Retinal pigment epithelial cell (primary cell): ENCODE results near the gene TRIO.
A peak's percentile ranks its signal among the peaks of the same experiment; 100 is the strongest.

Source experiments
- DNase-seq: peaks from one replicate; pipeline ENCODE4 v3.0.0-alpha.2; 2010; ENCODE audit warnings: low read depth
- H3K4me3 ChIP-seq: 2 replicates; pipeline ENCODE4 v1.5.1; 2011; ENCODE audit warnings: mild to moderate bottlenecking, low read length, control low read depth, moderate library complexity
- TF ChIP-seq, protein P1 (sequence below): conservative IDR thresholded peaks from 2 replicates; pipeline ENCODE4 v1.5.1; 2011; ENCODE audit warnings: low read depth, low read length, control low read depth, inconsistent platforms

TRIO gene

GRCh38 chr5:14173377-14174229, 30.5 kb downstream of the TRIO start:
- no peak overlapping the region for H3K4me3 ChIP-seq
- DNase-seq: no peak
- TF ChIP-seq, protein P1, sequence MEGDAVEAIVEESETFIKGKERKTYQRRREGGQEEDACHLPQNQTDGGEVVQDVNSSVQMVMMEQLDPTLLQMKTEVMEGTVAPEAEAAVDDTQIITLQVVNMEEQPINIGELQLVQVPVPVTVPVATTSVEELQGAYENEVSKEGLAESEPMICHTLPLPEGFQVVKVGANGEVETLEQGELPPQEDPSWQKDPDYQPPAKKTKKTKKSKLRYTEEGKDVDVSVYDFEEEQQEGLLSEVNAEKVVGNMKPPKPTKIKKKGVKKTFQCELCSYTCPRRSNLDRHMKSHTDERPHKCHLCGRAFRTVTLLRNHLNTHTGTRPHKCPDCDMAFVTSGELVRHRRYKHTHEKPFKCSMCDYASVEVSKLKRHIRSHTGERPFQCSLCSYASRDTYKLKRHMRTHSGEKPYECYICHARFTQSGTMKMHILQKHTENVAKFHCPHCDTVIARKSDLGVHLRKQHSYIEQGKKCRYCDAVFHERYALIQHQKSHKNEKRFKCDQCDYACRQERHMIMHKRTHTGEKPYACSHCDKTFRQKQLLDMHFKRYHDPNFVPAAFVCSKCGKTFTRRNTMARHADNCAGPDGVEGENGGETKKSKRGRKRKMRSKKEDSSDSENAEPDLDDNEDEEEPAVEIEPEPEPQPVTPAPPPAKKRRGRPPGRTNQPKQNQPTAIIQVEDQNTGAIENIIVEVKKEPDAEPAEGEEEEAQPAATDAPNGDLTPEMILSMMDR: no peak

DNA sequence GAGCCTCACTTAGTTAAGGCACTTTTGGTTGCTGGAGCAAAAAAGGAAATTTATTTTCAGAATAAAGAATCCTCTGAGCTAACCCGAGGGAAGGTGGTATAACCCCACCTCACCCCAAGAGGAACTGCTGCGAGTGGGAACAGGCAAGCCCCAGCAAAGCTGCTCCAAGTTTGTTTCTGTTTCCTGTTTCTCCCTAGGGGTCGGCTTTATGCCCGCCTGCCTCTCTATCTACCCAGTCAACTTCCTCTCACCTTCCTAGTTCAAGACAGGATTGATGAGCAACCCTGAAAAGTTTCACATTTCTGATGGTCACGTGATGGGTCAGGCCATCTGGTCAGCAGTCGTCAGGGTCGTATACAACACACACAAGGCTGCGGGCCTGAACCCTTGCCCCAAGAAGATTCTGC, 31.1 kb downstream of the TRIO start:
- TF ChIP-seq, protein P1: no peak
- no peak for DNase-seq
- no peak overlapping the region for H3K4me3 ChIP-seq

DNA sequence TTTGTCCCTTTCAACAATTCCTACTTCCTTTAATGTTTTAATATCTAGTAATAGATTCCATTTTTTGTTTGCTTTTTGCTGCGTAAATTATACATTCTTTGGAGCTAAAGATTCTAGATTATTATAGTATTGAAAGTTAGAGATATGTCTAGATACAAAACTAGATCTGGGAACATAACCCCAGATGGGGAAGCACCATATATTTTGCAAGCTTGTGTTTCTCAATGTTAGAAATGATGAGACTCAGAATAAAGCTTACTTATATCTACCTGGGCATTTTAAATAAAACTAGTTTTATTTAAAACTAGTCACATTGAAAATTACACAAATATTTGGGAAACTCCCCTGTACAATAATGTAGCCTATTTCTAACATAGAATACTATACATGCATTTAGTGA, 32.2 kb downstream of the TRIO start:
- TF ChIP-seq, protein P1: no peak
- DNase-seq: no peak
- no peak overlapping the region for H3K4me3 ChIP-seq

- H3K4me3 ChIP-seq: no peak overlapping the region
- no peak for DNase-seq
- TF ChIP-seq, protein P1: no peak
Observed at GRCh38 chr5:14176888-14177287, 33.7 kb downstream of the TRIO start.

DNA sequence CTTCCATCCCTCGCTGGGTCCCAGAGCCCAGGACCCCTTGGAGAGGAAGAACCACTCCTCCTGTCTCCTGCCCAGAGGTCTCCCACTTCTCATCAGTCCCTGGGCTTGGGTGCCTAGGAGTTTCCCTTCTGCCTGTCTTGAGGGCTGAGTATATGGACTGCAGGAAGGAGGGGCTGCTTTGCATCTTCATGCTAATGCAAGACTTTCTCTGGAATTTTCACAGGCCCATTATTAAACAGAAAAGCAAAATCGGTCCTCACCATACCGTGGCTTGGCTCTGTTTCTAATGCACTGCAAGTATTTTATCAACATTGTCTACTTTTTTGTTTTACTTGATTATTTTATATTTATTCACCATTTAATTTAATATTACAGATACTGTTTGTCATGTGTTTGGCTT, 34.5 kb downstream of the TRIO start:
- TF ChIP-seq, protein P1: no peak
- no peak for DNase-seq
- H3K4me3 ChIP-seq: no peak overlapping the region

DNA sequence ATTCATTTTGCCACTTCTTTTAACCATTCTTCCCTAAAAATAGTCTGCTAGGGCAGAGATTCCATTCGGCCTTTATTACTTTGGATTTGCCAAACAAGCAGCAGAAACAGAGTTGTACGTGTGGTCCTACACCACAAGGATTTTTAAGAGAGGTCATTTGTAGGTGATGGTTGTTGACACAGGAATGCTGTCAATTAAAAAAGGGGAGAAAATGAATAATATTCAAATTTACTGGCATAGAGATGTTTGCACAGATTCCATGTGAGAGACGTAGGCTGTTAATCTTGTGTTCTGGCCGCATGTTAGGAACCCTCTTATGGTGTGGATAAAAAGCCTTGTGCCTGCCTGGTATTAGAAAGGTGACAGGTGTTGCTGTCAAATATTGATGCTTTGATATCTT, 34.9 kb downstream of the TRIO start:
- H3K4me3 ChIP-seq: no peak overlapping the region
- TF ChIP-seq, protein P1: no peak
- DNase-seq: peak; percentile 31

DNA sequence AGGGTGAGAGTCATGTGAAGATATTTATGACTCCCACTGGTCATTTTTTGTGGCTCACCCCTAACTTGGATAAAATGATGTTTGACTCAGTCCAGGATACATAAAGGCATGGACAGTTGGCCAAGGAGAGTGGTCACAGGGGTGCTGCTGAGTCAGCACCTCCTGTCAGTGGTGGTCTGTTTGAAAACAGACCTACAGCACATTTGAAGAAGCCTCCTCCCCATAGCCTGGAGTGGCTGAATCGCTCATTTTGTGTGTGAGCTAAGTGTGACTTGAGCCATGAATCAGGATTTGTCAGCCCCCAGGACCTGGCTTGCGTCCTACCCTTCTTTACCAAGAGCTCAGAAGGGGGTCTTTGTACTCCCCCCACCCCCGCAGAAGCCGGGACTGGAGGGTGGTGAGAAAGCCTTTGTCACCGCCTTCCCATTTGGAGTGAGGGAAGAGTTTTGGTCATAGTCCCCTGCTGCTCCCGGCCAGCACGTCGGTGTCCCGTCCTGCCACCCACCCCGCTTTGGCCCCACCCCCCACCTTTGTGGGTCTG, 35.6 kb downstream of the TRIO start:
- DNase-seq: no peak
- TF ChIP-seq, protein P1: no peak
- no peak overlapping the region for H3K4me3 ChIP-seq
